ENCODE data around the gene STIM1.

STIM1 gene

GRCh38 chr11:3815845-3816244 lies 39.6 kb upstream of the STIM1 start:
- DNase-seq (ENCODE audit: extremely low read depth, low read depth) = no peak
- TF ChIP-seq, protein P1, sequence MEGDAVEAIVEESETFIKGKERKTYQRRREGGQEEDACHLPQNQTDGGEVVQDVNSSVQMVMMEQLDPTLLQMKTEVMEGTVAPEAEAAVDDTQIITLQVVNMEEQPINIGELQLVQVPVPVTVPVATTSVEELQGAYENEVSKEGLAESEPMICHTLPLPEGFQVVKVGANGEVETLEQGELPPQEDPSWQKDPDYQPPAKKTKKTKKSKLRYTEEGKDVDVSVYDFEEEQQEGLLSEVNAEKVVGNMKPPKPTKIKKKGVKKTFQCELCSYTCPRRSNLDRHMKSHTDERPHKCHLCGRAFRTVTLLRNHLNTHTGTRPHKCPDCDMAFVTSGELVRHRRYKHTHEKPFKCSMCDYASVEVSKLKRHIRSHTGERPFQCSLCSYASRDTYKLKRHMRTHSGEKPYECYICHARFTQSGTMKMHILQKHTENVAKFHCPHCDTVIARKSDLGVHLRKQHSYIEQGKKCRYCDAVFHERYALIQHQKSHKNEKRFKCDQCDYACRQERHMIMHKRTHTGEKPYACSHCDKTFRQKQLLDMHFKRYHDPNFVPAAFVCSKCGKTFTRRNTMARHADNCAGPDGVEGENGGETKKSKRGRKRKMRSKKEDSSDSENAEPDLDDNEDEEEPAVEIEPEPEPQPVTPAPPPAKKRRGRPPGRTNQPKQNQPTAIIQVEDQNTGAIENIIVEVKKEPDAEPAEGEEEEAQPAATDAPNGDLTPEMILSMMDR (IDR thresholded peaks at IDR 0.05; ENCODE audit: low read depth, low read length, missing control alignments) = no peak
- H3K4me3 ChIP-seq (replicated peaks; ENCODE audit: low read depth, low read length) = no peak overlapping the region

- H3K4me3 ChIP-seq (replicated peaks; ENCODE audit: low read depth, low read length) = no peak overlapping the region
- no peak for DNase-seq (ENCODE audit: extremely low read depth, low read depth)
- TF ChIP-seq, protein P1 (IDR thresholded peaks at IDR 0.05; ENCODE audit: low read depth, low read length, missing control alignments) = no peak
These were observed 38.8 kb upstream of the STIM1 start for GRCh38 chr11:3816673-3817072.

- no peak for DNase-seq (ENCODE audit: extremely low read depth, low read depth)
- no peak overlapping the region for H3K4me3 ChIP-seq (replicated peaks; ENCODE audit: low read depth, low read length)
- TF ChIP-seq, protein P1 (IDR thresholded peaks at IDR 0.05; ENCODE audit: low read depth, low read length, missing control alignments) = no peak
These were observed 38.2 kb upstream of the STIM1 start for GRCh38 chr11:3817181-3817800.

- DNase-seq (ENCODE audit: extremely low read depth, low read depth) = no peak
- H3K4me3 ChIP-seq (replicated peaks; ENCODE audit: low read depth, low read length) = no peak overlapping the region
- TF ChIP-seq, protein P1 (IDR thresholded peaks at IDR 0.05; ENCODE audit: low read depth, low read length, missing control alignments) = no peak
These were observed 34.5 kb upstream of the STIM1 start for GRCh38 chr11:3820971-3821370.

- H3K4me3 ChIP-seq (replicated peaks; ENCODE audit: low read depth, low read length) = no peak overlapping the region
- TF ChIP-seq, protein P1 (IDR thresholded peaks at IDR 0.05; ENCODE audit: low read depth, low read length, missing control alignments) = no peak
- DNase-seq (ENCODE audit: extremely low read depth, low read depth) = no peak
These were observed 33.2 kb upstream of the STIM1 start for GRCh38 chr11:3822312-3822711.

DNA sequence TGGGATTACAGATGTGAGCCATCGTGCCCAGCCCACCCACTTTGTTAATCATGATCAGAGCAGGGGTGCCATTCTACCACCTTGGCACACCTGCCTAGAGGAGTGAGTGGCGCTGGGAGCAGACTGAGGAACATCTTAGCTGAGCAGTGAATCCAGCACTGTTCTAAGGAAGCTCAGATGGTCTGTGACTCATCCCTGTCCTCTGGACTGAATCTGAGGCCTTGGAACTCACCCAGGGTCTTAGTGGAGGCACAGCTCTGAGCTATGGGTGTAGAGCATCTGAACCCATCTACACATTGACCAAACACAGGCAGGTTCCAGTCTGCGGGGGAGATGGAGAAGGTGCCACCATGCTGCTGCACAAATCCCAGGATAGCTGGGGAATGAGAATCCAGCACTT lies 32.2 kb upstream of the STIM1 start:
- no peak overlapping the region for H3K4me3 ChIP-seq (replicated peaks; ENCODE audit: low read depth, low read length)
- peak; percentile 62 for DNase-seq (ENCODE audit: extremely low read depth, low read depth)
- TF ChIP-seq, protein P1 (IDR thresholded peaks at IDR 0.05; ENCODE audit: low read depth, low read length, missing control alignments) = no peak
